Measurements from ENCODE around the gene YES1.

DNA sequence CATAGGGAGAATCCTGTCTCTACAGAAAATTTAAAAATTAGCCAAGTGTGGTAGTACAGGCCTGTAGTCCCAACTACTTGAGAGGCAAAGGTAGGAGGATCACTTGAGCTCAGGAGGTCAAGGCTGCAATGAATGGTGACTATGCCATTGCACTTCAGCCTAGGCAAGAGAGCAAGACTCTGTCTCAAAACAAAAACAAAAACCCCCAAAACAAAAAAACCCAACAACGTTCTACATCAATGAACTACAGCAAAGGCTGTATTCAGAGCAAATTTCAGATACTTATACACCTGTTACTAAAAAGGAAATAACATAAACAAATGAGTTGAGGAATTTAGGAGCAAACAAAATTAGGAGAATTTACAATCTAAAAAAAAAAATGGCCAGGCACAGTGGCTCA is 22.6 kb downstream of the YES1 start:
- TF ChIP-seq MAX (IDR thresholded peaks at IDR 0.05) (no peak), SP1 (IDR thresholded peaks at IDR 0.05) (no peak), EGR1 (IDR thresholded peaks at IDR 0.05; ENCODE audit: low read depth in 2 of 2) (no peak), CTCF (IDR thresholded peaks at IDR 0.05; ENCODE audit: low read depth, low read length, missing input control) (no peak), ATF3 (IDR thresholded peaks at IDR 0.05) (no peak), HNF4G (IDR thresholded peaks at IDR 0.05) (no peak), JUND (IDR thresholded peaks at IDR 0.05) (no peak), FOXA2 (IDR thresholded peaks at IDR 0.05) (no peak), TAF1 (conservative IDR thresholded peaks at IDR 0.05) (no peak), FOXA1 (IDR thresholded peaks at IDR 0.05) (no peak), ZBTB33 (IDR thresholded peaks at IDR 0.05) (no peak), REST (IDR thresholded peaks at IDR 0.05) (no peak), GABPA (IDR thresholded peaks at IDR 0.05 in 1 of 2, conservative IDR thresholded peaks at IDR 0.05 in 1 of 2) (no peak), RXRA (IDR thresholded peaks at IDR 0.05) (no peak)

Data from liver (tissue), 3 donors.